Fibroblast of lung (primary cell): ENCODE results near the gene MCF2L. TPM values are rescaled to one million over a fixed set of nuclear protein-coding genes. Genes with fewer than 3 reads are reported as not detected.

Experiments used
- DNase-seq, 2 donors: peaks; one replicate each; pipeline versions ENCODE4 v3.0.0 to v3.0.0-alpha.2; 2010; ENCODE audit warnings: low read depth in 2 of 2
- H2AFZ ChIP-seq: 2 replicates; pipeline ENCODE4 v1.5.1; 2012; ENCODE audit warnings: low read length, control low read depth, inconsistent platforms
- H3K27ac ChIP-seq: 2 replicates; pipeline ENCODE4 v1.5.1; 2011; ENCODE audit warnings: low read length, control low read depth; ENCODE audit not compliant: insufficient read depth
- H3K27me3 ChIP-seq: 2 replicates; pipeline ENCODE4 v1.5.1; 2011; ENCODE audit warnings: mild to moderate bottlenecking, low read length; ENCODE audit not compliant: control insufficient read depth, insufficient read depth
- H3K36me3 ChIP-seq: 2 replicates; pipeline ENCODE4 v1.5.1; 2011; ENCODE audit warnings: low read length; ENCODE audit not compliant: control insufficient read depth, insufficient read depth
- H3K4me1 ChIP-seq: 2 replicates; pipeline ENCODE4 v1.5.1; 2011; ENCODE audit warnings: low read length; ENCODE audit not compliant: control insufficient read depth, insufficient read depth; ENCODE audit errors: extremely low read depth
- H3K4me2 ChIP-seq: 2 replicates; pipeline ENCODE4 v1.5.1; 2011; ENCODE audit warnings: low read length, control low read depth; ENCODE audit not compliant: insufficient read depth; ENCODE audit errors: extremely low read depth
- H3K4me3 ChIP-seq, 4 experiments: fragments of 200-600 bp in 1 of 4; sonication (generic) in 1 of 4; replicated peaks in 1 of 4; 2 replicates each; pipeline ENCODE4 v1.5.1; 2011 to 2016; ENCODE audit warnings: low read length in 4 of 4, low read depth in 3 of 4, mild to moderate bottlenecking in 3 of 4, control low read depth in 2 of 4, inconsistent platforms in 1 of 4, mixed read lengths in 1 of 4; ENCODE audit not compliant: insufficient read depth in 1 of 4; ENCODE audit errors: control extremely low read depth in 1 of 4
- H3K79me2 ChIP-seq: 2 replicates; pipeline ENCODE4 v1.5.1; 2012; ENCODE audit warnings: mild to moderate bottlenecking, low read length, inconsistent platforms; ENCODE audit not compliant: control insufficient read depth, insufficient read depth
- H3K9ac ChIP-seq: 2 replicates; pipeline ENCODE4 v1.5.1; 2011; ENCODE audit warnings: mild to moderate bottlenecking, low read length, control low read depth; ENCODE audit not compliant: insufficient read depth
- H3K9me3 ChIP-seq: 2 replicates; pipeline ENCODE4 v1.5.1; 2012; ENCODE audit warnings: low read depth, low read length; ENCODE audit not compliant: control insufficient read depth, insufficient read depth
- H4K20me1 ChIP-seq: 2 replicates; pipeline ENCODE4 v1.5.1; 2011; ENCODE audit warnings: low read length; ENCODE audit not compliant: control insufficient read depth, insufficient read depth; ENCODE audit errors: extremely low read depth
- EZH2 ChIP-seq: IDR thresholded peaks from 2 replicates; pipeline ENCODE4 v1.5.1; 2012; ENCODE audit warnings: low read length, control low read depth, mild to moderate bottlenecking; ENCODE audit errors: missing control alignments
- polyA plus RNA-seq, 2 donors: library from polyadenylated mRNA; depleted of rRNA in 1 of 2; stranded (reverse) in 1 of 2; unstranded in 1 of 2; fragments of >200 nt; gene quantifications; 2 replicates each; pipeline ENCODE4 v1.2.1, GENCODE V29; 2011 to 2012; ENCODE audit warnings: missing spikeins in 1 of 2
- total RNA-seq: library from RNA; depleted of rRNA; stranded (reverse); fragments of >200 nt; gene quantifications from 2 replicates; pipeline ENCODE4 v1.2.1, GENCODE V29; 2014
- TF ChIP-seq, protein P1 (sequence below), 2 donors: IDR thresholded peaks in 1 of 2; conservative IDR thresholded peaks in 1 of 2; 1 replicate in 1 of 2; 2 replicates in 1 of 2; pipeline ENCODE4 v1.5.1; 2011 to 2012; ENCODE audit warnings: low read length in 2 of 2, control low read depth in 1 of 2, inconsistent platforms in 1 of 2, low read depth in 1 of 2, mild to moderate bottlenecking in 1 of 2

MCF2L gene
- total and polyA plus RNA-seq, 2 donors (not counting 1 experiment from before 2014, with no cell fraction given) = 0.18 to 3.3 TPM

DNA sequence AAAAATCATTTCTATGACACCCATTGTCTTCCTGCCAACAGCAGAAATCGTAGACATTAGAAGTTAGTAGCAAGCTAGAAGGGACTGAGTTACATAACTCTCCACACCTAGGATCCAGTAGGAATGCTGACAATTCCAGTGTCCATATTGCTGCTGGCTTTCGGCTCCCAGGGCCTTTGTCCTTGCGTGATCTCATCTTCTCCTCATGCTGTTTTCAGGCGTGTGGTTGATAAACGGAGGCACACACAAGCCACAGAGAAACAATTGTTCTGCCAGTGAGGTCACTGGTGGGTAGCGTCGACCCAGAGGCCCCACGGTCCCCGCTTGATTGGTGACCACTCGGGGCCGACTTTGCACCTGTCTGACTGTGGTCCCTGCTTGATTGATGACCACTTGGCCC, 104.9 kb downstream of the MCF2L start:
- H3K4me3 ChIP-seq = no peak overlapping the region
- H3K4me2 ChIP-seq = no peak overlapping the region
- TF ChIP-seq, protein P1, sequence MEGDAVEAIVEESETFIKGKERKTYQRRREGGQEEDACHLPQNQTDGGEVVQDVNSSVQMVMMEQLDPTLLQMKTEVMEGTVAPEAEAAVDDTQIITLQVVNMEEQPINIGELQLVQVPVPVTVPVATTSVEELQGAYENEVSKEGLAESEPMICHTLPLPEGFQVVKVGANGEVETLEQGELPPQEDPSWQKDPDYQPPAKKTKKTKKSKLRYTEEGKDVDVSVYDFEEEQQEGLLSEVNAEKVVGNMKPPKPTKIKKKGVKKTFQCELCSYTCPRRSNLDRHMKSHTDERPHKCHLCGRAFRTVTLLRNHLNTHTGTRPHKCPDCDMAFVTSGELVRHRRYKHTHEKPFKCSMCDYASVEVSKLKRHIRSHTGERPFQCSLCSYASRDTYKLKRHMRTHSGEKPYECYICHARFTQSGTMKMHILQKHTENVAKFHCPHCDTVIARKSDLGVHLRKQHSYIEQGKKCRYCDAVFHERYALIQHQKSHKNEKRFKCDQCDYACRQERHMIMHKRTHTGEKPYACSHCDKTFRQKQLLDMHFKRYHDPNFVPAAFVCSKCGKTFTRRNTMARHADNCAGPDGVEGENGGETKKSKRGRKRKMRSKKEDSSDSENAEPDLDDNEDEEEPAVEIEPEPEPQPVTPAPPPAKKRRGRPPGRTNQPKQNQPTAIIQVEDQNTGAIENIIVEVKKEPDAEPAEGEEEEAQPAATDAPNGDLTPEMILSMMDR (conservative IDR thresholded peaks at IDR 0.05 in 1 of 2, IDR thresholded peaks at IDR 0.05 in 1 of 2; ENCODE audit: low read depth in 1 of 2, low read length in 2 of 2) = no peak
- TF ChIP-seq EZH2 = no peak
- H4K20me1 ChIP-seq = no peaks in the 10 kb centered on the region
- no peak overlapping the region for H3K27ac ChIP-seq
- no peaks in the 10 kb centered on the region for H3K36me3 ChIP-seq
- no peak overlapping the region for H3K9ac ChIP-seq
- no peak overlapping the region for H2AFZ ChIP-seq
- H3K79me2 ChIP-seq = no peaks in the 10 kb centered on the region
- no peaks in the 10 kb centered on the region for H3K27me3 ChIP-seq
- no peak for DNase-seq
- H3K9me3 ChIP-seq = no peaks in the 10 kb centered on the region
- H3K4me1 ChIP-seq = no peaks in the 10 kb centered on the region

DNA sequence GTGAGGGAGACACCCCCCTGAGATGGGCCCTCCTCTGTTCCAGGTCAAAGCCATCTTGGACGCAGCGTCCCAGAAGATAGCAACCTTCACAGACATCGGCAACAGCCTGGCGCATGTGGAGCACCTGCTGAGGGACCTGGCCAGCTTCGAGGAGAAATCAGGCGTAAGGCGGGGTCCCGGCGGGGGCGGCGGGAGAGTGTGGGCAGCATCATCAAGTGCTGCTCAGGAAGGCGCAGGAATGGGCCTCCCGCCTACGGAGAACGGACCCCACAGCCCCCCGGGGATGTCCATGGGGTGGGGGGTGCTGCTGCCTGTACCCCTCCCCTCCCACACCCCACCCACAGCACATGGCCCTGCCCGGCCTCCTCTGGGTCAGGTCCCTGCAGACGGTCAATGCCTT, 105.4 kb downstream of the MCF2L start:
- no peaks in the 10 kb centered on the region for H3K27me3 ChIP-seq
- no peaks in the 10 kb centered on the region for H3K9me3 ChIP-seq
- H3K4me2 ChIP-seq = no peak overlapping the region
- H3K9ac ChIP-seq = no peak overlapping the region
- no peaks in the 10 kb centered on the region for H3K79me2 ChIP-seq
- no peak overlapping the region for H3K4me3 ChIP-seq
- TF ChIP-seq, protein P1 (conservative IDR thresholded peaks at IDR 0.05 in 1 of 2, IDR thresholded peaks at IDR 0.05 in 1 of 2; ENCODE audit: low read depth in 1 of 2, low read length in 2 of 2) = no peak
- TF ChIP-seq EZH2 = no peak
- no peak for DNase-seq
- no peak overlapping the region for H3K27ac ChIP-seq
- H2AFZ ChIP-seq = no peak overlapping the region
- no peaks in the 10 kb centered on the region for H4K20me1 ChIP-seq
- H3K4me1 ChIP-seq = no peaks in the 10 kb centered on the region
- H3K36me3 ChIP-seq = no peaks in the 10 kb centered on the region

DNA sequence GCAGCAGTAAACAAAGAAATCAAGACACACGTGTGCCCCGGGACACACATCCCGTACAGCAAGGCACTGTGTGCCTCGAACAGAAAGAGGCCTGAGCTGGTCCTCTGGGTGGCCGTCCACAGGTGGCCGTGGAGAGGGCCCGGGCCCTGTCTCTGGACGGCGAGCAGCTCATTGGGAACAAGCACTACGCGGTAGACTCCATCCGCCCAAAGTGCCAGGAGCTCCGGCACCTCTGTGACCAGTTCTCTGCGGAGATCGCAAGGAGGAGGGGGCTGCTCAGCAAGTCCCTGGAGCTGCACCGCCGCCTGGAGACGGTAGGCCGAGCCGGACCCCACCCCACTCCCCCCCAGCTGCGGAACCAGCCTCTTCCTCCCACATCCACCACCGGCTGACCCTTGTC, 105.9 kb downstream of the MCF2L start:
- no peak for DNase-seq
- no peak overlapping the region for H3K27ac ChIP-seq
- H3K4me3 ChIP-seq = no peak overlapping the region
- no peaks in the 10 kb centered on the region for H3K36me3 ChIP-seq
- no peak overlapping the region for H2AFZ ChIP-seq
- no peaks in the 10 kb centered on the region for H3K27me3 ChIP-seq
- TF ChIP-seq, protein P1 (conservative IDR thresholded peaks at IDR 0.05 in 1 of 2, IDR thresholded peaks at IDR 0.05 in 1 of 2; ENCODE audit: low read depth in 1 of 2, low read length in 2 of 2) = no peak
- no peak for TF ChIP-seq EZH2
- H3K9ac ChIP-seq = no peak overlapping the region
- H3K4me1 ChIP-seq = no peaks in the 10 kb centered on the region
- H3K4me2 ChIP-seq = no peak overlapping the region
- no peaks in the 10 kb centered on the region for H4K20me1 ChIP-seq
- H3K79me2 ChIP-seq = no peaks in the 10 kb centered on the region
- no peaks in the 10 kb centered on the region for H3K9me3 ChIP-seq
